GM23338 (cell line): ENCODE measurements around the gene AHI1. TPM values are rescaled to one million over a fixed set of nuclear protein-coding genes. Genes with fewer than 3 reads are reported as not detected.
"Not testable (repeated sequence)": the region's sequence is repeated elsewhere in the genome, so short reads cannot be mapped to it uniquely, and the experiment has no call there.

Experiments used
- ATAC-seq: fragments of 200-7000 bp; cut with Tn5 transposase; 3 replicates; pipeline ENCODE4 v1.9.1; 2020
- DNase-seq: peaks from one replicate; pipeline ENCODE4 v3.0.0-alpha.2; 2015; ENCODE audit warnings: low spot score
- H2AFZ ChIP-seq: fragments of 200-600 bp; sonication (generic); 2 replicates; pipeline ENCODE4 v1.8.0; 2016; ENCODE audit warnings: antibody characterized with exemption, mild to moderate bottlenecking, moderate library complexity
- H3F3A ChIP-seq: fragments of 200-600 bp; sonication (generic); replicated peaks from 2 replicates; pipeline ENCODE4 v1.8.0; 2017; ENCODE audit warnings: antibody characterized with exemption, mixed run types, low read depth
- H3K27ac ChIP-seq: fragments of 200-600 bp; sonication (generic); 2 replicates; pipeline ENCODE4 v1.6.1; 2016; ENCODE audit warnings: low read depth
- H3K27me3 ChIP-seq: fragments of 200-600 bp; sonication (generic); 2 replicates; pipeline ENCODE4 v1.8.0; 2016; ENCODE audit warnings: mild to moderate bottlenecking, mixed run types, moderate library complexity; ENCODE audit not compliant: insufficient read depth
- H3K36me3 ChIP-seq: fragments of 200-600 bp; sonication (generic); 2 replicates; pipeline ENCODE4 v1.8.0; 2016; ENCODE audit warnings: mild to moderate bottlenecking; ENCODE audit not compliant: insufficient read depth
- H3K4me1 ChIP-seq: fragments of 200-600 bp; sonication (generic); 2 replicates; pipeline ENCODE4 v1.8.0; 2016; ENCODE audit warnings: mild to moderate bottlenecking, moderate library complexity; ENCODE audit not compliant: insufficient read depth
- H3K4me2 ChIP-seq: fragments of 200-600 bp; sonication (generic); 2 replicates; pipeline ENCODE4 v1.7.1; 2017; ENCODE audit warnings: mixed run types
- H3K4me3 ChIP-seq: fragments of 200-600 bp; sonication (generic); 2 replicates; pipeline ENCODE4 v1.6.1; 2016; ENCODE audit warnings: mixed run types
- H3K79me2 ChIP-seq: fragments of 200-600 bp; sonication (generic); replicated peaks from 2 replicates; pipeline ENCODE4 v1.8.0; 2017; ENCODE audit warnings: mild to moderate bottlenecking; ENCODE audit not compliant: insufficient read depth
- H3K9me2 ChIP-seq: fragments of 200-600 bp; sonication (generic); 2 replicates; pipeline ENCODE4 v1.8.0; 2017; ENCODE audit not compliant: insufficient read depth
- H4K20me1 ChIP-seq: fragments of 200-600 bp; sonication (generic); replicated peaks from 2 replicates; pipeline ENCODE4 v1.8.0; 2017; ENCODE audit warnings: mild to moderate bottlenecking; ENCODE audit not compliant: insufficient read depth
- H3K27ac Mint-ChIP-seq: 2 replicates; pipeline ENCODE4 v1.8.0; 2020; ENCODE audit warnings: inconsistent platforms, mild to moderate bottlenecking, moderate library complexity, mixed read lengths
- H3K27me3 Mint-ChIP-seq: 3 replicates; pipeline ENCODE4 v1.8.0; 2022; ENCODE audit warnings: low read depth, mild to moderate bottlenecking, moderate library complexity, mixed read lengths, inconsistent platforms; ENCODE audit not compliant: insufficient read depth, poor library complexity
- H3K36me3 Mint-ChIP-seq: 3 replicates; pipeline ENCODE4 v1.8.0; 2021; ENCODE audit warnings: low read depth, mild to moderate bottlenecking, inconsistent platforms, moderate library complexity, mixed read lengths
- H3K4me1 Mint-ChIP-seq: 3 replicates; pipeline ENCODE4 v1.8.0; 2020; ENCODE audit warnings: mild to moderate bottlenecking, inconsistent platforms, mixed read lengths
- H3K4me3 Mint-ChIP-seq: 3 replicates; pipeline ENCODE4 v1.8.0; 2021; ENCODE audit warnings: moderate library complexity, mild to moderate bottlenecking, inconsistent platforms, mixed read lengths
- H3K9me3 Mint-ChIP-seq: 3 replicates; pipeline ENCODE4 v1.8.0; 2020; ENCODE audit warnings: moderate library complexity, mild to moderate bottlenecking, inconsistent platforms, mixed read lengths
- EZH2 ChIP-seq: fragments of 200-600 bp; sonication (generic); IDR thresholded peaks from one replicate; pipeline ENCODE4 v1.8.0; 2017; ENCODE audit warnings: antibody characterized with exemption, mild to moderate bottlenecking, low read depth; ENCODE audit not compliant: unreplicated experiment
- JUNB ChIP-seq: IDR thresholded peaks from one replicate; pipeline ENCODE4 v1.6.1; 2016; ENCODE audit warnings: antibody characterized with exemption; ENCODE audit not compliant: unreplicated experiment
- NANOG ChIP-seq: IDR thresholded peaks from 2 replicates; pipeline ENCODE4 v1.6.1; 2016; ENCODE audit warnings: antibody characterized with exemption, borderline replicate concordance
- STAT1 ChIP-seq: IDR thresholded peaks from one replicate; pipeline ENCODE4 v1.6.1; 2016; ENCODE audit warnings: antibody characterized with exemption; ENCODE audit not compliant: unreplicated experiment
- polyA plus RNA-seq: library from polyadenylated mRNA; unstranded; fragments of >200 nt; fragmentation: Nextera tagmentation; extraction: Ambion mirVana; gene quantifications from 2 replicates; pipeline ENCODE4 v1.2.1, GENCODE V29; 2016
- total RNA-seq: library from RNA; depleted of rRNA; stranded (reverse); fragments of >200 nt; shearing (Covaris generic); gene quantifications from 2 replicates; pipeline ENCODE4 v1.2.3, GENCODE V29; 2014
- TF ChIP-seq, protein P1 (sequence below): IDR thresholded peaks from one replicate; pipeline ENCODE4 v1.6.1; 2018; ENCODE audit warnings: antibody characterized with exemption; ENCODE audit not compliant: unreplicated experiment

AHI1 gene
- total and polyA plus RNA-seq, 2 experiments from 2014 or later = 19.8 to 72.9 TPM

- TF ChIP-seq, protein P1, sequence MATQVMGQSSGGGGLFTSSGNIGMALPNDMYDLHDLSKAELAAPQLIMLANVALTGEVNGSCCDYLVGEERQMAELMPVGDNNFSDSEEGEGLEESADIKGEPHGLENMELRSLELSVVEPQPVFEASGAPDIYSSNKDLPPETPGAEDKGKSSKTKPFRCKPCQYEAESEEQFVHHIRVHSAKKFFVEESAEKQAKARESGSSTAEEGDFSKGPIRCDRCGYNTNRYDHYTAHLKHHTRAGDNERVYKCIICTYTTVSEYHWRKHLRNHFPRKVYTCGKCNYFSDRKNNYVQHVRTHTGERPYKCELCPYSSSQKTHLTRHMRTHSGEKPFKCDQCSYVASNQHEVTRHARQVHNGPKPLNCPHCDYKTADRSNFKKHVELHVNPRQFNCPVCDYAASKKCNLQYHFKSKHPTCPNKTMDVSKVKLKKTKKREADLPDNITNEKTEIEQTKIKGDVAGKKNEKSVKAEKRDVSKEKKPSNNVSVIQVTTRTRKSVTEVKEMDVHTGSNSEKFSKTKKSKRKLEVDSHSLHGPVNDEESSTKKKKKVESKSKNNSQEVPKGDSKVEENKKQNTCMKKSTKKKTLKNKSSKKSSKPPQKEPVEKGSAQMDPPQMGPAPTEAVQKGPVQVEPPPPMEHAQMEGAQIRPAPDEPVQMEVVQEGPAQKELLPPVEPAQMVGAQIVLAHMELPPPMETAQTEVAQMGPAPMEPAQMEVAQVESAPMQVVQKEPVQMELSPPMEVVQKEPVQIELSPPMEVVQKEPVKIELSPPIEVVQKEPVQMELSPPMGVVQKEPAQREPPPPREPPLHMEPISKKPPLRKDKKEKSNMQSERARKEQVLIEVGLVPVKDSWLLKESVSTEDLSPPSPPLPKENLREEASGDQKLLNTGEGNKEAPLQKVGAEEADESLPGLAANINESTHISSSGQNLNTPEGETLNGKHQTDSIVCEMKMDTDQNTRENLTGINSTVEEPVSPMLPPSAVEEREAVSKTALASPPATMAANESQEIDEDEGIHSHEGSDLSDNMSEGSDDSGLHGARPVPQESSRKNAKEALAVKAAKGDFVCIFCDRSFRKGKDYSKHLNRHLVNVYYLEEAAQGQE = no peak
- TF ChIP-seq JUNB = no peak
- no peak for TF ChIP-seq EZH2
- no peak for TF ChIP-seq NANOG
Measured at GRCh38 chr6:135488023-135488422, 9.5 kb downstream of the AHI1 start (continued).

DNA sequence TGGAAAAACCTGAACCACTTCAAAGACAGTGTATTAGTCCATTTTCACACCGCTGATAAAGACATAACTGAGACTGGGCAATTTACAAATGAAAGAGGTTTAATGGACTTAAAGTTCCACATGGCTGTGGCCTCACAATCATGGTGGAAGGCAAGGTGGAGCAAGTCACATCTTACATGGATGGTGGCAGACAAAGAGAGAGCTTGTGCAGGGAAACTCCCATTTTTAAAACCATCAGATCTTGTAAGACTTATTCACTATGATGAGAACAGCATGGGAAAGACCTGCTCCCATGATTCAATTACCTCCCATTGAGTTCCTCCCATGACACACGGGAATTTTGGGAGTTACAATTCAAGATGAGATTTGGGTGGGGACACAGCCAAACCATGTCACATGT is 13.6 kb downstream of the AHI1 start:
- not testable (repeated sequence) for H3K4me1 Mint-ChIP-seq, H3K27me3 ChIP-seq, H3K4me3 Mint-ChIP-seq, ATAC-seq, H2AFZ ChIP-seq, H3K9me2 ChIP-seq, H4K20me1 ChIP-seq, H3K27ac ChIP-seq, H3F3A ChIP-seq, H3K79me2 ChIP-seq, DNase-seq, H3K4me1 ChIP-seq, H3K27me3 Mint-ChIP-seq, H3K27ac Mint-ChIP-seq, H3K4me2 ChIP-seq, H3K4me3 ChIP-seq
- peaks cover 63% of the 10 kb centered on the region for H3K36me3 ChIP-seq
- peaks cover 77% of the 10 kb centered on the region for H3K36me3 Mint-ChIP-seq
- peaks cover 52% of the 10 kb centered on the region for H3K9me3 Mint-ChIP-seq

- TF ChIP-seq STAT1 (no peak), JUNB (no peak), EZH2 (no peak)
- TF ChIP-seq, protein P1 = no peak
- no peaks in the 10 kb centered on the region for H3K4me1 Mint-ChIP-seq
- H3K36me3 Mint-ChIP-seq = peaks cover 86% of the 10 kb centered on the region
- peaks cover 62% of the 10 kb centered on the region for H3K9me3 Mint-ChIP-seq
- Histone ChIP-seq H3K4me3 (no peak overlapping the region), H3K4me1 (no peaks in the 10 kb centered on the region), H3K4me2 (no peak overlapping the region), H4K20me1 (no peaks in the 10 kb centered on the region), H3K27me3 (no peaks in the 10 kb centered on the region), H3K9me2 (no peaks in the 10 kb centered on the region), H3K79me2 (no peaks in the 10 kb centered on the region), H3F3A (no peaks in the 10 kb centered on the region), H2AFZ (no peak overlapping the region), H3K36me3 (peaks cover 71% of the 10 kb centered on the region), H3K27ac (no peak overlapping the region)
- peak; percentile 33 for DNase-seq
- no peak for ATAC-seq
- H3K27ac Mint-ChIP-seq = no peak overlapping the region
- no peaks in the 10 kb centered on the region for H3K27me3 Mint-ChIP-seq
- H3K4me3 Mint-ChIP-seq = no peak overlapping the region
Measured at GRCh38 chr6:135481783-135482369, 15.7 kb downstream of the AHI1 start.
